Neuronal stem cell (in vitro differentiated cells): ENCODE results near the gene SLC23A3.

Source experiments
- DNase-seq: peaks from one replicate; pipeline ENCODE4 v3.0.0-alpha.2; 2013; ENCODE audit warnings: low spot score
- H2AFZ ChIP-seq: one replicate; pipeline ENCODE4 v1.6.1; 2013; ENCODE audit warnings: mild to moderate bottlenecking, low read length, inconsistent platforms
- H2AK5ac ChIP-seq: 2 replicates; pipeline ENCODE4 v1.6.1; 2013; ENCODE audit warnings: low read depth, mild to moderate bottlenecking, inconsistent platforms, low read length, moderate library complexity, mixed read lengths
- H2BK120ac ChIP-seq: 2 replicates; pipeline ENCODE4 v1.6.1; 2013; ENCODE audit warnings: low read depth, mild to moderate bottlenecking, inconsistent platforms, low read length, moderate library complexity, mixed read lengths
- H2BK12ac ChIP-seq: one replicate; pipeline ENCODE4 v1.6.1; 2013; ENCODE audit warnings: low read length, inconsistent platforms
- H2BK15ac ChIP-seq: 2 replicates; pipeline ENCODE4 v1.6.1; 2013; ENCODE audit warnings: mild to moderate bottlenecking, low read length, inconsistent platforms, mixed read lengths
- H2BK5ac ChIP-seq: one replicate; pipeline ENCODE4 v1.6.1; 2013; ENCODE audit warnings: inconsistent platforms, mild to moderate bottlenecking, low read length, moderate library complexity
- H3K14ac ChIP-seq: one replicate; pipeline ENCODE4 v1.6.1; 2013; ENCODE audit warnings: low read length, inconsistent platforms
- H3K18ac ChIP-seq: 2 replicates; pipeline ENCODE4 v1.6.1; 2013; ENCODE audit warnings: low read length, inconsistent platforms
- H3K23ac ChIP-seq: 2 replicates; pipeline ENCODE4 v1.6.1; 2013; ENCODE audit warnings: low read depth, mild to moderate bottlenecking, mixed read lengths, low read length, inconsistent platforms; ENCODE audit not compliant: poor library complexity
- H3K27ac ChIP-seq: replicated peaks from 3 replicates; pipeline ENCODE4 v1.5.1; 2013; ENCODE audit warnings: low read length, inconsistent platforms
- H3K27me3 ChIP-seq, 3 experiments: 2 replicates each; pipeline ENCODE4 v1.6.1; 2013; ENCODE audit warnings: low read length in 3 of 3, mild to moderate bottlenecking in 2 of 3, inconsistent platforms in 1 of 3, low read depth in 1 of 3, mixed read lengths in 1 of 3, moderate library complexity in 1 of 3; ENCODE audit not compliant: control insufficient read depth in 3 of 3, insufficient read depth in 3 of 3
- H3K36me3 ChIP-seq, 2 donors: replicated peaks in 1 of 2; 2 replicates each; pipeline ENCODE4 v1.6.1; 2013; ENCODE audit warnings: low read length in 2 of 2; ENCODE audit not compliant: control insufficient read depth in 2 of 2, insufficient read depth in 2 of 2
- H3K4ac ChIP-seq: 2 replicates; pipeline ENCODE4 v1.6.1; 2013; ENCODE audit warnings: inconsistent platforms, mild to moderate bottlenecking, low read length, moderate library complexity
- H3K4me1 ChIP-seq, 2 donors: 1 replicate in 1 of 2; 2 replicates in 1 of 2; pipeline ENCODE4 v1.6.1; 2013; ENCODE audit warnings: low read length in 2 of 2, low read depth in 1 of 2; ENCODE audit not compliant: control insufficient read depth in 2 of 2, insufficient read depth in 1 of 2
- H3K4me2 ChIP-seq: one replicate; pipeline ENCODE4 v1.6.1; 2013; ENCODE audit warnings: mild to moderate bottlenecking, low read length, inconsistent platforms; ENCODE audit not compliant: insufficient read depth, poor library complexity, severe bottlenecking
- H3K4me3 ChIP-seq, 2 donors: 2 replicates each; pipeline ENCODE4 v1.5.1; 2013; ENCODE audit warnings: low read length in 2 of 2, mild to moderate bottlenecking in 2 of 2, inconsistent platforms in 1 of 2, moderate library complexity in 1 of 2
- H3K79me1 ChIP-seq: one replicate; pipeline ENCODE4 v1.6.1; 2013; ENCODE audit warnings: low read depth, mild to moderate bottlenecking, inconsistent platforms, low read length, moderate library complexity
- H3K9ac ChIP-seq: one replicate; pipeline ENCODE4 v1.6.1; 2013; ENCODE audit warnings: mild to moderate bottlenecking, low read depth, low read length, inconsistent platforms; ENCODE audit not compliant: poor library complexity
- H3K9me3 ChIP-seq, 2 donors: replicated peaks in 1 of 2; 2 replicates each; pipeline versions ENCODE3 to v1.6.1; 2013; ENCODE audit warnings: low read length in 2 of 2, mild to moderate bottlenecking in 2 of 2, inconsistent platforms in 1 of 2, low read depth in 1 of 2, mixed read lengths in 1 of 2, moderate library complexity in 1 of 2; ENCODE audit not compliant: control insufficient read depth in 2 of 2, insufficient read depth in 1 of 2
- H4K8ac ChIP-seq: one replicate; pipeline ENCODE4 v1.6.1; 2013; ENCODE audit warnings: low read depth, mild to moderate bottlenecking, inconsistent platforms, low read length, moderate library complexity
- H4K91ac ChIP-seq: one replicate; pipeline ENCODE4 v1.6.1; 2013; ENCODE audit warnings: low read length, low read depth, mild to moderate bottlenecking, inconsistent platforms; ENCODE audit not compliant: poor library complexity
- WGBS, 2 donors: extraction: QIAGEN DNeasy Blood & Tissue Kit; methylation state at CpG; one replicate each; pipeline ENCODE4 v1.1.7; 2013; ENCODE audit warnings: missing lambda C conversion rate in 2 of 2, mixed read lengths in 1 of 2; ENCODE audit not compliant: insufficient read length in 2 of 2, insufficient replicate concordance in 1 of 2; ENCODE audit errors: extremely low coverage in 2 of 2; 5-methylcytosine and 5-hydroxymethylcytosine counted together

SLC23A3 gene

DNA sequence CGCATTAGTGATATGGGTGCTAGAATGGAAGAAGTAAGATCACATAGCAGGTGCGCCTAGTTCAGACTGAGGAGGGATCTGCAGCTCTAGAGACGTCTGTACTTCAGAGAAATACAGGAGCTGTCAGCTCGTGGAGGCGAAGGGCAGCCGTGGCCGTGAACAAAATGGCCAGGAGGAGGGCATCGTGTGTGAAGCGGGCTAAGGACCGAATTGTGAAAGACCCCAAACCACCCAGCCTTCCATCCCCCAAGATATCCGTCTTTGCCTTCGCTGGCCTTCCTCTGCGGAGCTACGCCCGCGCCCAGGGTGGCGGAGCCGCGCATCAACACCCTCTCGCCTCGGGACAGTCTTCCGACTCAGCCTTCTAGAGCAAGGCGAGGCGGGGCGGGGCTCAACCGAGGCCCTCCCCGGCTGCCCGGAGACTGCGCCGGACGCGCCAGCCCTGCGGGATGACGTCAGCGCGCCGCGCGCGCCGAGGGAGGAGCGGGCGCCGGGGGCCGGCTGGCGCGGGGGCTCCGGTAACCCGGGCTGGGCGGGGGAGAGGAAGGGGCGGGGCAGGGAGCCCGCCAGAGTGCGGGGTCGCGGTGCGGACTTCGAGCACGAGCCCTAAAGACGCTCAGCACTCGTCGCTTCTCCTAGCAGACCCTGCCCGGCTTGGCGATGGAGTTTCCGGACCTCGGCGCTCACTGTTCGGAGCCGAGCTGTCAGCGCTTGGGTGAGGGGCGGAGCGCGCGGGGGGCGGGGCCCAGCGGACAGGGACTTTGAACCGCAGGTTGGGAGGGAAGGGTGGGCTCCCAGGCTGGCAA lies 36.7 kb upstream of the SLC23A3 start, which contains the start of gene ZFAND2B:
ZFAND2B (plus strand) TSS at position 455 of the 806 bp plus-strand sequence; CDS start at position 661, 206 bp downstream.
- no peak within 1 kb of the TSS for H4K91ac ChIP-seq
- no peak within 1 kb of the TSS for H4K8ac ChIP-seq
- no peaks in the 10 kb centered on the region for H3K27me3 ChIP-seq
- H3K14ac ChIP-seq, result no peak within 1 kb of the TSS
- H3K4me3 ChIP-seq, result peak within 1 kb of the TSS; percentile 54 to 88
- H3K4ac ChIP-seq, result no peak within 1 kb of the TSS
- H3K79me1 ChIP-seq, result no peaks in the 10 kb centered on the region
- peak within 1 kb of the TSS; percentile 98 for H3K18ac ChIP-seq
- H3K9me3 ChIP-seq, result peaks cover 0 to 2% of the 10 kb centered on the region in 2 donors
- peak within 1 kb of the TSS; percentile 96 for H2AFZ ChIP-seq
- H3K4me1 ChIP-seq, result peaks cover 7 to 8% of the 10 kb centered on the region in 2 donors
- no peak within 1 kb of the TSS for H2BK12ac ChIP-seq
- peak within 1 kb of the TSS; percentile 85 for H3K9ac ChIP-seq
- H2BK15ac ChIP-seq, result no peak within 1 kb of the TSS
- DNase-seq, result peak; percentile 95
- H2AK5ac ChIP-seq, result no peak within 1 kb of the TSS
- H2BK120ac ChIP-seq, result no peak within 1 kb of the TSS
- peak within 1 kb of the TSS; percentile 93 for H3K27ac ChIP-seq
- H3K23ac ChIP-seq, result no peak within 1 kb of the TSS
- WGBS, 2 donors, result no CpG with 5 or more reads among the region's 76 CpGs
- H2BK5ac ChIP-seq, result no peak within 1 kb of the TSS
- peaks cover 26 to 36% of the 10 kb centered on the region in 2 donors for H3K36me3 ChIP-seq
- H3K4me2 ChIP-seq, result peak within 1 kb of the TSS; percentile 57

- Histone ChIP-seq H3K4me1 (peaks cover 7 to 8% of the 10 kb centered on the region in 2 donors), H2BK120ac (no peak overlapping the region), H3K27me3 (no peaks in the 10 kb centered on the region), H2BK15ac (no peak overlapping the region), H2BK12ac (no peak overlapping the region), H3K4me2 (peak overlapping the region; percentile 57), H3K9ac (no peak overlapping the region), H2AFZ (peak overlapping the region; percentile 96), H4K8ac (no peak overlapping the region), H3K27ac (no peak overlapping the region), H3K79me1 (no peaks in the 10 kb centered on the region), H3K18ac (no peak overlapping the region), H3K9me3 (peaks cover 0 to 2% of the 10 kb centered on the region in 2 donors), H4K91ac (no peak overlapping the region), H3K23ac (no peak overlapping the region), H3K36me3 (peaks cover 23 to 31% of the 10 kb centered on the region in 2 donors), H3K4me3 (peak overlapping the region; percentile 54 to 88), H3K14ac (no peak overlapping the region), H3K4ac (no peak overlapping the region), H2AK5ac (no peak overlapping the region), H2BK5ac (no peak overlapping the region)
- no CpG with 5 or more reads among the region's 7 CpGs for WGBS, 2 donors
- DNase-seq, result no peak
Observed at GRCh38 chr2:219205981-219206327, 36.1 kb upstream of the SLC23A3 start.

GRCh38 chr2:219205165-219205538 lies 35.3 kb upstream of the SLC23A3 start:
- no peak overlapping the region for H2BK15ac ChIP-seq
- H3K4me2 ChIP-seq, result no peak overlapping the region
- H3K36me3 ChIP-seq, result peaks cover 17 to 23% of the 10 kb centered on the region in 2 donors
- no peak overlapping the region for H3K23ac ChIP-seq
- no peaks in the 10 kb centered on the region for H3K27me3 ChIP-seq
- no peak overlapping the region for H4K8ac ChIP-seq
- H2BK12ac ChIP-seq, result no peak overlapping the region
- H3K27ac ChIP-seq, result no peak overlapping the region
- H3K79me1 ChIP-seq, result no peaks in the 10 kb centered on the region
- H3K4me3 ChIP-seq, result no peak overlapping the region
- no peak overlapping the region for H3K4ac ChIP-seq
- peaks cover 0 to 2% of the 10 kb centered on the region in 2 donors for H3K9me3 ChIP-seq
- H2BK120ac ChIP-seq, result no peak overlapping the region
- DNase-seq, result no peak
- H3K18ac ChIP-seq, result no peak overlapping the region
- no CpG with 5 or more reads among the region's 5 CpGs for WGBS, 2 donors
- H4K91ac ChIP-seq, result no peak overlapping the region
- no peak overlapping the region for H2BK5ac ChIP-seq
- H2AK5ac ChIP-seq, result no peak overlapping the region
- H3K14ac ChIP-seq, result no peak overlapping the region
- H3K9ac ChIP-seq, result no peak overlapping the region
- no peak overlapping the region for H2AFZ ChIP-seq
- H3K4me1 ChIP-seq, result peaks cover 7 to 8% of the 10 kb centered on the region in 2 donors

- peaks cover 0 to 2% of the 10 kb centered on the region in 2 donors for H3K9me3 ChIP-seq
- H3K18ac ChIP-seq, result no peak overlapping the region
- no peak for DNase-seq
- peaks cover 7 to 8% of the 10 kb centered on the region in 2 donors for H3K4me1 ChIP-seq
- H3K4ac ChIP-seq, result no peak overlapping the region
- no CpG with 5 or more reads among the region's 7 CpGs for WGBS, 2 donors
- H3K27ac ChIP-seq, result no peak overlapping the region
- H3K79me1 ChIP-seq, result no peaks in the 10 kb centered on the region
- H3K4me2 ChIP-seq, result no peak overlapping the region
- H3K36me3 ChIP-seq, result peaks cover 14 to 18% of the 10 kb centered on the region in 2 donors
- no peak overlapping the region for H2BK5ac ChIP-seq
- H3K23ac ChIP-seq, result no peak overlapping the region
- no peak overlapping the region for H2BK12ac ChIP-seq
- no peak overlapping the region for H4K91ac ChIP-seq
- no peak overlapping the region for H4K8ac ChIP-seq
- no peak overlapping the region for H2AFZ ChIP-seq
- H2BK15ac ChIP-seq, result no peak overlapping the region
- H3K9ac ChIP-seq, result no peak overlapping the region
- H3K4me3 ChIP-seq, result no peak overlapping the region
- no peak overlapping the region for H2AK5ac ChIP-seq
- no peak overlapping the region for H3K14ac ChIP-seq
- no peaks in the 10 kb centered on the region for H3K27me3 ChIP-seq
- no peak overlapping the region for H2BK120ac ChIP-seq
Observed at GRCh38 chr2:219204425-219205164, 34.8 kb upstream of the SLC23A3 start.
